GM12801 (cell line): ENCODE measurements around the gene FCHO2.

Source experiments
- TF ChIP-seq, protein P1 (sequence below): IDR thresholded peaks from one replicate; pipeline ENCODE4 v1.5.1; 2011; ENCODE audit warnings: control low read depth; ENCODE audit not compliant: insufficient read length; ENCODE audit errors: extremely low read depth

The FCHO2 gene

DNA sequence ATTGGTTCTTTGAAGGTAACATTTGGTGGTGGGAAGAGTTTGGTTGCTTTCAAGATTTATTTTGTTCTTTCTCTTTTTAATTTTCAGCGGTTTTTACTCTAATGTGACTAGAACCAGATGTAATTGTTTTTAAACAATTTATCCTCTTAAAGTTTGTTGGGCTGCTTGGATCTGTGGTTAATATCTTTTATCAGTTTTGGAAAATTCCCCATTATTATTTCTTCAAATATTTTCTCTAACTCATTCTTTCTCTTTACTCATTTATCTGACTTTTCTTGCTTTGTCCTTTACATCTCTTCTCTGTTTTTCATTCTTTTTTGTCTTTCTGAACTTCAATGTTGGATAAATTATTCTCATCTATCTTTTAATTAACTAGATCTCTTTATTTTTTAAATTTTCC lies 29.9 kb downstream of the FCHO2 start:
- TF ChIP-seq, protein P1, sequence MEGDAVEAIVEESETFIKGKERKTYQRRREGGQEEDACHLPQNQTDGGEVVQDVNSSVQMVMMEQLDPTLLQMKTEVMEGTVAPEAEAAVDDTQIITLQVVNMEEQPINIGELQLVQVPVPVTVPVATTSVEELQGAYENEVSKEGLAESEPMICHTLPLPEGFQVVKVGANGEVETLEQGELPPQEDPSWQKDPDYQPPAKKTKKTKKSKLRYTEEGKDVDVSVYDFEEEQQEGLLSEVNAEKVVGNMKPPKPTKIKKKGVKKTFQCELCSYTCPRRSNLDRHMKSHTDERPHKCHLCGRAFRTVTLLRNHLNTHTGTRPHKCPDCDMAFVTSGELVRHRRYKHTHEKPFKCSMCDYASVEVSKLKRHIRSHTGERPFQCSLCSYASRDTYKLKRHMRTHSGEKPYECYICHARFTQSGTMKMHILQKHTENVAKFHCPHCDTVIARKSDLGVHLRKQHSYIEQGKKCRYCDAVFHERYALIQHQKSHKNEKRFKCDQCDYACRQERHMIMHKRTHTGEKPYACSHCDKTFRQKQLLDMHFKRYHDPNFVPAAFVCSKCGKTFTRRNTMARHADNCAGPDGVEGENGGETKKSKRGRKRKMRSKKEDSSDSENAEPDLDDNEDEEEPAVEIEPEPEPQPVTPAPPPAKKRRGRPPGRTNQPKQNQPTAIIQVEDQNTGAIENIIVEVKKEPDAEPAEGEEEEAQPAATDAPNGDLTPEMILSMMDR, result no peak

DNA sequence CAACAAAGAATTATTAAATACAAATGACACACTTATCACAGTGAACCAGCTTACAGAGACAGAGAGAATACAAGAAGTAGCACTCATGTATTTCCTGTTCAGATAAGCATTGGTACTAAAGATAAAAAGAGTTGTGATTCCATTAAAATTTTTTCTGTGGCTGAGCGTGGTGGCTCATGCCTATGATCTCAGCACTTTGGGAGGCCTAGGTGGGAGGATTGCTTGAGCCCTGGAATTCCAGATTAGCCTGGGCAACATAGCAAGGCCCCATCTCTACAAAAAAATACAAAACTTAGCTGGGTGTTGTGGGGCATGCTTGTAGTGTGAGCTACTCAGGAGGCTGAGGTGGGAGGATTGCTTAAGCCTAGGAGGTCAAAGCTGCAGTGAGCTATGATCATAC lies 32.9 kb downstream of the FCHO2 start:
- TF ChIP-seq, protein P1, result no peak

DNA sequence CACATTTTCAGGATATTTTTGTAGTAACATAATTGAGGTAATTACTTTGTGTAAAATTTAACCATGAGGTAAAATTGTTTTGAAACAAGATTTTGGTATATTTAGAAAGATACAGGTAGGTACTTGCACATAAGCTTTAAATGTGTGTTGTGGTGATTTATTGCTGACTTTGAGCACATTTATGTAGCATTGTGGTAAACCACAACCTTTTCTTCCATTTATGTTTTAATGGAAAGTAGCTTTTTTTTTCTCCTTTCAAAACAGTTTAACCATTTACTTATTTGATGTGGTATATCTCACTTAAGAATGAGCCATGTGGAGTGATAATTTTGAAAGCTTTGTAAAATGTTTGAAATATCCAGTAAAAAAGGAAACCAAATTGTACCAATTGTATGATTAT lies 35.6 kb downstream of the FCHO2 start:
- TF ChIP-seq, protein P1, result no peak

DNA sequence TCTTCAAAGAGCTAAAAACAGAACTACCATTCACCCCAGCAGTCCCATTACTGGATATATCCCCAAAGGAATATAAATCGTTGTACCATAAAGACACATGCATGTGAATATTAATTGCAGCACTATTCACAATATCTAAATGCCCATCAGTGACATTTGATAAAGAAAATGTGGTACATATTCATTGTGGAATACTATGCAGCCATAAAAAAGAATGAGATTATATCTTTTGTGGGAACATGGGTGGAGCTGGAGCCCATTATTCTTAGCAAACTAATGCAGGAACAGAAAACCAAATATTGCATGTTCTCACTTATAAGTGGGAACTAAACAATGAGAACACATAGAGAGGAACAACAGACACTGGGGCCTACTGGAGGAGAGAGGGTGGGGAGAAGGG lies 38.7 kb downstream of the FCHO2 start:
- TF ChIP-seq, protein P1, result no peak

DNA sequence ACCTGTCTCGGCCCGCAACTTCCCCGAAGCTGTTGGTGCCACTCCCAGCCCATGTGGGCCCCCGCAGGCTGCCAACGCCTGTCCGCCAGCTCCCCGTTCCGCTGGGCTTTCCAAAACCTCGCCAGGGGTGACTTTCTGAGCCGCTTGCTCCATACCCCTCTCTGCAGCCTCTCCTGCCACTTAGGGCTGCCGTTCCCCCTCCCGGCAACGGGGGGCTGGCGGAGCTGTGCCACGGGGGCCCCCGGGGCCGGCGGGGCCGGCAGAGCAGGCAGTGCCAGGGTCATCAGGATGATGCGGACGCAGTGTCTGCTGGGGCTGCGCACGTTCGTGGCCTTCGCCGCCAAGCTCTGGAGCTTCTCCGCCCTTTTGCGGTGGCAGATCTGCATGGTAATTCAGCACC lies 40.8 kb downstream of the FCHO2 start:
- TF ChIP-seq, protein P1, result no peak

DNA sequence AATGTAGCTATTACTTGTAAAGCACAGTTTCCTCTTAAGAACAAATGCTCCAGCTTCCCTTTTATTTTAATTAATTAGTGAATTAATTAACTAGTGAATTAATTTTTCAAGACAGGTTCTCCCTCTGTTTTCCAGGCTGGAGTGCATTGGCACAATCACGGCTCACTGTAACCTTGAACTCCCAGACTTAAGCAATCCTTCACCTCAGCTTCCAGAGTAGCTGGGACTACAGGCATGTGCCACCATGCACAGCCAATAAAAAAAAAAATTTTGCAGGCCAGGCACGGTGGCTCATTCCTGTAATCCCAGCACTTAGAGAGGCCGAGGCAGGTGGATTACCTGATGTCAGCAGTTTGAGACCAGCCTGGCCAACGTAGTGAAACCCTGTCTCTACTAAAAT lies 44.1 kb downstream of the FCHO2 start:
- TF ChIP-seq, protein P1, result no peak

DNA sequence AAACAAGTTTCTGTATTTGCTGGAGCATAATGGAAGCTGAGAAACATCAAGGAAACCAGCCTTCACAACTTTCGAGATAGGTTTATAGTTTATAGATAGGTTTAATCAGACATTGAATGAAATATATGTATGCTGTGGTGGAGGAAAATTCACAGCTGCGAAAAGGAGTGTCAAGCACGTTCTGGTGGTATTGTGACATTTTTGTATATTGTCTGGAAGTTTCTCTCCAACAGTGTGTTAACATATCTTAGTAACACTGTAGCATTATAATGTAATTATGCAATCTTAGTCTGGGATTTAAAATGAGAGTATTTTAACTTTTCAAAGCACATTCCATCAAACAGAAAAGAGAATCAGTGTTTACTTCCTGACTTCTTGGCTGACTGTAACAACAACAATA lies 50.0 kb downstream of the FCHO2 start:
- TF ChIP-seq, protein P1, result no peak

DNA sequence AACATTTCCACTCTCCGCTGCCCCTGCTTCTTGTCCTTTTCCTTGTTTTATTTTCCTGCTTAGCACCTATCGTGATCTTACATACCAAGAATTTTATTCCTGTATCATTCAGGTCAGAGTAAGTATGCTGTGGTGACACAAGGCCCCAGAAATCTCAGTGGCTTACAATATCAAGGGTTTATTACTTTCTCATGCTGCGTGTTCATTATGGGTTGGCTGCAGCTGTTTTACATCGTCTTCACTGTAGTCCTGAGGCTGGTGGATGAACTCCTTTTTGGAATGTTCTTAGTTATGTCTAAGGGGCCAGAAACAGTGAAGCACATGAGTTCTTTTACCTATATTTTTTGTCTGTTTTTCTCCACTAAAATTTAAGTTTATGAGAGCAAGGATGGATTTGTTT lies 51.2 kb downstream of the FCHO2 start:
- TF ChIP-seq, protein P1, result no peak
